Hematopoietic multipotent progenitor cell treated with erythropoietin and hydrocortisone succinate and interleukin-3 and kit ligand, for 8 days (in vitro differentiated cells): ENCODE measurements around the gene METAP2.
"Not testable (repeated sequence)": the region's sequence is repeated elsewhere in the genome, so short reads cannot be mapped to it uniquely, and the experiment has no call there.

Experiments used
- DNase-seq: peaks from one replicate; pipeline ENCODE4 v3.0.0-alpha.2; 2015

METAP2 gene

GRCh38 chr12:95473884-95474659 lies at the start of gene METAP2:
Gene METAP2 (plus strand): TSS chr12:95474152. CDS start chr12:95474180, 28 bp downstream.
- peak; percentile 96 for DNase-seq

GRCh38 chr12:95424271-95424994 lies 49.5 kb upstream of the METAP2 start:
- peak; percentile 32 for DNase-seq

- DNase-seq: no peak
Measured at GRCh38 chr12:95429172-95429510, 44.8 kb upstream of the METAP2 start.

GRCh38 chr12:95431120-95431519 lies 42.8 kb upstream of the METAP2 start:
- DNase-seq: no peak

- DNase-seq: no peak
Measured at GRCh38 chr12:95435355-95435754, 38.6 kb upstream of the METAP2 start.

- DNase-seq: no peak
Measured at GRCh38 chr12:95437565-95437964, 36.4 kb upstream of the METAP2 start.

GRCh38 chr12:95439461-95440230 lies 34.3 kb upstream of the METAP2 start:
- DNase-seq: peak; percentile 71

- peak; percentile 82 for DNase-seq
Measured at GRCh38 chr12:95440401-95440800, 33.6 kb upstream of the METAP2 start.

- DNase-seq: peak; percentile 96
Measured at GRCh38 chr12:95443459-95443858, 30.5 kb upstream of the METAP2 start.

- DNase-seq: not testable (repeated sequence)
Measured at GRCh38 chr12:95445099-95445498, 28.9 kb upstream of the METAP2 start.

GRCh38 chr12:95445884-95446505 lies 28.0 kb upstream of the METAP2 start:
- no peak for DNase-seq

GRCh38 chr12:95446506-95446900 lies 27.4 kb upstream of the METAP2 start:
- no peak for DNase-seq

GRCh38 chr12:95449656-95450055 lies 24.3 kb upstream of the METAP2 start:
- not testable (repeated sequence) for DNase-seq

GRCh38 chr12:95452501-95452900 lies 21.5 kb upstream of the METAP2 start:
- DNase-seq: peak; percentile 61

- DNase-seq: not testable (repeated sequence)
Measured at GRCh38 chr12:95453881-95454280, 20.1 kb upstream of the METAP2 start.

GRCh38 chr12:95454780-95455215 lies 19.2 kb upstream of the METAP2 start:
- peak; percentile 73 for DNase-seq

GRCh38 chr12:95457605-95458004 lies 16.3 kb upstream of the METAP2 start:
- not testable (repeated sequence) for DNase-seq

GRCh38 chr12:95458761-95459160 lies 15.2 kb upstream of the METAP2 start:
- no peak for DNase-seq

- DNase-seq: no peak
Measured at GRCh38 chr12:95459310-95459709, 14.6 kb upstream of the METAP2 start.

GRCh38 chr12:95460105-95460504 lies 13.8 kb upstream of the METAP2 start:
- no peak for DNase-seq

- DNase-seq: peak; percentile 63
Measured at GRCh38 chr12:95460896-95461295, 13.1 kb upstream of the METAP2 start.

GRCh38 chr12:95462081-95462480 lies 11.9 kb upstream of the METAP2 start:
- DNase-seq: no peak

GRCh38 chr12:95462551-95462950 lies 11.4 kb upstream of the METAP2 start:
- DNase-seq: no peak
